Heart left ventricle (tissue), 13 donors: ENCODE measurements around the gene SYT9.

Source experiments
- CTCF ChIP-seq, 12 donors: fragments of 200-600 bp; sonication (generic) in 4 of 12; IDR thresholded peaks; one replicate each; pipeline versions ENCODE4 v1.5.0 to v1.8.0; 2018 to 2022; ENCODE audit warnings: antibody characterized with exemption in 12 of 12, mild to moderate bottlenecking in 5 of 12
- POLR2A ChIP-seq, 2 donors: fragments of 450-650 bp; IDR thresholded peaks; one replicate each; pipeline ENCODE4 v1.6.1; 2017; ENCODE audit warnings: antibody characterized with exemption in 2 of 2, mild to moderate bottlenecking in 2 of 2, moderate library complexity in 2 of 2
- donor health status: ischemic (EF 13 %, LVEDD 7.1; RV severe dilation, severe dysfunction).
- donor health status: DM: no; HTN: yes; CAD: no.
- donor health status: DM: no; HTN: no; CAD: no.
- donor health status: ischemic (EF 25% LVEDD 6.9; RV normal size, moderate dysfunction).
- donor health status: ischemic (EF 25% LVEDD 5.7; RV mildly dilated, moderate dysfunction).
- donor health status: ischemic (EF 35%, LVEDD 5.7; RV mildly dilated, moderate dysfunction).
- donor health status: nonischemic (EF 11% LVEDD 7.7; RV severe dilation, severe dysfunction).
- donor health status: DM: yes; HTN: yes; CAD: no.
- donor health status: PGD.
- donor health status: ischemic (EF 29% LVEDD 5.4; RV normal size, mild dysfunction).
- donor health status: nonischemic (EF 23%, LVEDD 6.1; RV moderate dilation, normal function).

DNA sequence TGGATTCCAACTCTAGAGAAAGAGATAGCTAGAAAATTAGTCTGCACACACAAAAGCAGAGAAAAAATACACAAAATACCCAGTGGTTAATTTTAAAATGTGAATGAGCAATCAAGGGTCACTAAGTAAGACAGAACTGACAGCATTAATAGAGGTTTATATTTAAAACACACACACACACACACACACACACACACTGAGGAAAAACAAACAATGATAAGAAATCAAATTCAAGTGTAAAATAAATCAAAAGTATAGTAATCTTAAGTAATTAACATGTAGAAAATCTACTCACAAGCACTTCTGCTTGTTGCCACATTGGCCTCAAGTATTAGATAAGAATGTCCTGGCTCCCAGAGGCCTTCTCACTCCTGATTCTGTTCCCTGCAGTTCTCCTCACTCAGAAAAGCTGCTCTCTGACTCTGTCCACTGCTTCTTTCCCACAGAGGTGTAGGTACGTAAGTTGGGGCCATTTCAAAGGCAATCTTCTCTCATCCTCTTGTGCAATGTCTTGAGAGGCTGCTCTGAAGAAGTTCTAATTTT, 200.3 kb downstream of the SYT9 start:
- no peak for TF ChIP-seq CTCF (IDR thresholded peaks at IDR 0.05)
- no peak for TF ChIP-seq POLR2A (IDR thresholded peaks at IDR 0.05)
